ENCODE results near the gene COL13A1. TPM values are rescaled to one million over a fixed set of nuclear protein-coding genes. Genes with fewer than 3 reads are reported as not detected.

COL13A1 gene
- polyA plus RNA-seq, 12 donors: 5.8 to 19.9 (median 10.5) TPM; not detected in 1

GRCh38 chr10:69819716-69820506 is 18.2 kb downstream of the COL13A1 start:
- no peak for DNase-seq

GRCh38 chr10:69820817-69821216 is 19.1 kb downstream of the COL13A1 start:
- DNase-seq: no peak

GRCh38 chr10:69825604-69826003 is 23.9 kb downstream of the COL13A1 start:
- no peak for DNase-seq

GRCh38 chr10:69826094-69826493 is 24.4 kb downstream of the COL13A1 start:
- DNase-seq: no peak

GRCh38 chr10:69826789-69827554 is 25.3 kb downstream of the COL13A1 start:
- DNase-seq: no peak

- DNase-seq: no peak
Observed at GRCh38 chr10:69828144-69828870, 26.6 kb downstream of the COL13A1 start.

- DNase-seq: no peak
Observed at GRCh38 chr10:69829775-69830174, 28.1 kb downstream of the COL13A1 start.

GRCh38 chr10:69831231-69831855 is 29.6 kb downstream of the COL13A1 start:
- DNase-seq: no peak

GRCh38 chr10:69835233-69835632 is 33.5 kb downstream of the COL13A1 start:
- no peak for DNase-seq

- no peak for DNase-seq
Observed at GRCh38 chr10:69835875-69836730, 34.4 kb downstream of the COL13A1 start.

- DNase-seq: no peak
Observed at GRCh38 chr10:69836731-69837030, 35.0 kb downstream of the COL13A1 start.

- DNase-seq: no peak
Observed at GRCh38 chr10:69837261-69837660, 35.6 kb downstream of the COL13A1 start.

GRCh38 chr10:69838418-69838817 is 36.7 kb downstream of the COL13A1 start:
- no peak for DNase-seq

GRCh38 chr10:69838853-69839252 is 37.1 kb downstream of the COL13A1 start:
- no peak for DNase-seq

- no peak for DNase-seq
Observed at GRCh38 chr10:69839696-69840345, 38.1 kb downstream of the COL13A1 start.

GRCh38 chr10:69840773-69841172 is 39.1 kb downstream of the COL13A1 start:
- no peak for DNase-seq

- no peak for DNase-seq
Observed at GRCh38 chr10:69842020-69842419, 40.3 kb downstream of the COL13A1 start.

GRCh38 chr10:69842882-69843281 is 41.2 kb downstream of the COL13A1 start:
- DNase-seq: no peak

- DNase-seq: no peak
Observed at GRCh38 chr10:69843923-69844322, 42.2 kb downstream of the COL13A1 start.

GRCh38 chr10:69844698-69845097 is 43.0 kb downstream of the COL13A1 start:
- DNase-seq: no peak

Measured in muscle of arm (tissue), 12 donors.